Prostate gland (tissue), 2 donors: Measurements from ENCODE around the gene HACD2. TPM values are rescaled to one million over a fixed set of nuclear protein-coding genes. Genes with fewer than 3 reads are reported as not detected.

Source experiments
- DNase-seq: peaks from one replicate; pipeline ENCODE4 v3.0.0-alpha.2; 2019; ENCODE audit warnings: low spot score
- H3K27ac ChIP-seq, 2 donors: fragments of 200-600 bp; sonication (generic); 2 replicates each; pipeline ENCODE4 v1.5.1; 2017 to 2019
- H3K27me3 ChIP-seq: fragments of 200-600 bp; sonication (generic); replicated peaks from 2 replicates; pipeline ENCODE4 v1.5.1; 2019; ENCODE audit not compliant: insufficient read depth
- H3K36me3 ChIP-seq, 2 donors: fragments of 200-600 bp; sonication (generic); 1 replicate in 1 of 2; 2 replicates in 1 of 2; pipeline versions ENCODE4 v1.5.1 to v1.8.1; 2017 to 2019
- H3K4me1 ChIP-seq: fragments of 200-600 bp; sonication (generic); replicated peaks from 2 replicates; pipeline ENCODE4 v1.5.1; 2019
- H3K4me3 ChIP-seq, 2 donors: fragments of 200-600 bp; sonication (generic); 2 replicates each; pipeline ENCODE4 v1.5.1; 2017 to 2019
- H3K9me3 ChIP-seq: fragments of 200-600 bp; sonication (generic); 2 replicates; pipeline ENCODE4 v1.5.1; 2017
- POLR2A ChIP-seq: fragments of 450-650 bp; IDR thresholded peaks from one replicate; pipeline ENCODE4 v1.6.1; 2016; ENCODE audit warnings: antibody characterized with exemption, mild to moderate bottlenecking
- POLR2AphosphoS5 ChIP-seq: sonication (generic); formaldehyde crosslinking; IDR thresholded peaks from one replicate; pipeline ENCODE4 v1.6.1; 2017; ENCODE audit warnings: antibody characterized with exemption
- WGBS: methylation state at CpG from one replicate; pipeline ENCODE4 v1.1.5; 2018; 5-methylcytosine and 5-hydroxymethylcytosine counted together
- intact Hi-C: fragments of 100-400 bp; cut with DNase I; formaldehyde crosslinking; loops from one replicate; pipeline ENCODE4 v1.14.2; 2022
- total RNA-seq, 2 donors: library from RNA; depleted of rRNA; stranded (reverse); fragments of >200 nt; gene quantifications; one replicate each; pipeline ENCODE4 v1.1.0, GENCODE V29; 2016
- TF ChIP-seq, protein P1 (sequence below), 4 experiments: fragments of 200-600 bp in 2 of 4; fragments of 450-650 bp in 2 of 4; sonication (generic) in 2 of 4; IDR thresholded peaks; 1 replicate in 3 of 4; 2 replicates in 1 of 4; pipeline ENCODE4 v1.5.1; 2016 to 2019; ENCODE audit warnings: antibody characterized with exemption in 4 of 4, mild to moderate bottlenecking in 2 of 4, moderate library complexity in 2 of 4

HACD2 gene
- total RNA-seq, 2 donors from 2014 or later: 36.5 to 65.6 TPM

DNA sequence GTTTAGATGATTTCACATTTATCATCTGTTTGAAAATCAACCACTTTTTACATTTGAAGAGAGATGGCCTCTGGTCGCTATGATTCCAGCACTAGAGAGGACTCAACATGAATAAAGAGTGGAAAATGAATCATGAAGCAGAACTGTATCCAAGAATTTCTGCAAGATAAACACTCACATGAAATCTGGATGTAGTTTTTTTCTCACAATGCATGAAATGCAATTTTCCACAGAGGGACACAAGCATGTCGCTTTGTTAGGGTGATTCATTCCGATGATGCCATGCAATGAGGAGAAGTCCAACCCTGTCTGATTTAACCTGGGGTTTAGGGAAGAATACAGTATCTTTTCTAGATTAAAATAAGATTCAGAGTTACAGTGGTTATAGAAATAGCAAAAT lies 85.5 kb downstream of the HACD2 start:
- intact Hi-C loops: no loop called here
- H3K9me3 ChIP-seq: no peaks in the 10 kb centered on the region
- no peak overlapping the region for H3K4me3 ChIP-seq
- no peaks in the 10 kb centered on the region for H3K4me1 ChIP-seq
- DNase-seq: no peak
- no peaks in the 10 kb centered on the region for H3K36me3 ChIP-seq
- no peaks in the 10 kb centered on the region for H3K27me3 ChIP-seq
- H3K27ac ChIP-seq: no peak overlapping the region
- 77% methylated on average over 3 of the region's 3 CpGs for WGBS
- TF ChIP-seq POLR2AphosphoS5 (no peak), POLR2A (no peak)
- TF ChIP-seq, protein P1, sequence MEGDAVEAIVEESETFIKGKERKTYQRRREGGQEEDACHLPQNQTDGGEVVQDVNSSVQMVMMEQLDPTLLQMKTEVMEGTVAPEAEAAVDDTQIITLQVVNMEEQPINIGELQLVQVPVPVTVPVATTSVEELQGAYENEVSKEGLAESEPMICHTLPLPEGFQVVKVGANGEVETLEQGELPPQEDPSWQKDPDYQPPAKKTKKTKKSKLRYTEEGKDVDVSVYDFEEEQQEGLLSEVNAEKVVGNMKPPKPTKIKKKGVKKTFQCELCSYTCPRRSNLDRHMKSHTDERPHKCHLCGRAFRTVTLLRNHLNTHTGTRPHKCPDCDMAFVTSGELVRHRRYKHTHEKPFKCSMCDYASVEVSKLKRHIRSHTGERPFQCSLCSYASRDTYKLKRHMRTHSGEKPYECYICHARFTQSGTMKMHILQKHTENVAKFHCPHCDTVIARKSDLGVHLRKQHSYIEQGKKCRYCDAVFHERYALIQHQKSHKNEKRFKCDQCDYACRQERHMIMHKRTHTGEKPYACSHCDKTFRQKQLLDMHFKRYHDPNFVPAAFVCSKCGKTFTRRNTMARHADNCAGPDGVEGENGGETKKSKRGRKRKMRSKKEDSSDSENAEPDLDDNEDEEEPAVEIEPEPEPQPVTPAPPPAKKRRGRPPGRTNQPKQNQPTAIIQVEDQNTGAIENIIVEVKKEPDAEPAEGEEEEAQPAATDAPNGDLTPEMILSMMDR (IDR thresholded peaks at IDR 0.05): no peak

DNA sequence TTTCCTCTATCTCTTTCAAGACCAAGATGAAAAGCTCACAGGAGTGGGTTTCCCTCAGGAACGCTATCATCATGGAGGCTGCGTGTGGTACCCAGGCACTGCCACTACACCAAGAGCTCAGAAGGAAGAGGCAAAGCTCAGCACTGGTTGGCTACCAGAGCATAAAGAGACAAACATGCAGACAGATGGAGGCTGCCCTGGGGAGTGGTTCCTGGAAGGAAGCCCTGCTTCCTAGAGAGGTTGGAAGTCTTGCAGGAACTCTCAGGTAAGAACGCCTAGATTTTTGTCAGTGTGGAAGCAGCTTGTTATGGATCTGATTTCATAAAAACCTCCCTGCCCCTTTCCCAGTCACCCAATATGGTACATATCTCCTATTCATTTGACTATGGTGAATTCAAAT lies 86.1 kb downstream of the HACD2 start:
- no peak for DNase-seq
- no peaks in the 10 kb centered on the region for H3K27me3 ChIP-seq
- WGBS: 95% methylated on average over 3 of the region's 3 CpGs
- H3K4me1 ChIP-seq: no peaks in the 10 kb centered on the region
- no peak overlapping the region for H3K4me3 ChIP-seq
- intact Hi-C loops: no loop called here
- no peaks in the 10 kb centered on the region for H3K36me3 ChIP-seq
- TF ChIP-seq POLR2A: no peak
- TF ChIP-seq POLR2AphosphoS5: no peak
- TF ChIP-seq, protein P1 (IDR thresholded peaks at IDR 0.05): no peak
- H3K9me3 ChIP-seq: no peaks in the 10 kb centered on the region
- H3K27ac ChIP-seq: no peak overlapping the region

- H3K27ac ChIP-seq: no peak overlapping the region
- TF ChIP-seq POLR2A (no peak), POLR2AphosphoS5 (no peak)
- TF ChIP-seq, protein P1 (IDR thresholded peaks at IDR 0.05): no peak
- no peaks in the 10 kb centered on the region for H3K27me3 ChIP-seq
- WGBS: 84% methylated on average over 4 of the region's 4 CpGs
- H3K9me3 ChIP-seq: no peaks in the 10 kb centered on the region
- no peak for DNase-seq
- no peaks in the 10 kb centered on the region for H3K4me1 ChIP-seq
- no peaks in the 10 kb centered on the region for H3K36me3 ChIP-seq
- intact Hi-C loops: no loop called here
- H3K4me3 ChIP-seq: no peak overlapping the region
These were observed 90.9 kb downstream of the HACD2 start for GRCh38 chr3:123493912-123494311.

- DNase-seq: no peak
- no peaks in the 10 kb centered on the region for H3K36me3 ChIP-seq
- intact Hi-C loops: no loop called here
- 75% methylated on average over 4 of the region's 4 CpGs for whole genome bisulfite sequencing
- H3K4me1 ChIP-seq: no peaks in the 10 kb centered on the region
- H3K4me3 ChIP-seq: no peak overlapping the region
- no peak for TF ChIP-seq POLR2AphosphoS5
- no peak for TF ChIP-seq POLR2A
- TF ChIP-seq, protein P1 (IDR thresholded peaks at IDR 0.05): no peak
- H3K27ac ChIP-seq: no peak overlapping the region
- no peaks in the 10 kb centered on the region for H3K27me3 ChIP-seq
- no peaks in the 10 kb centered on the region for H3K9me3 ChIP-seq
These were observed 92.8 kb downstream of the HACD2 start for GRCh38 chr3:123491966-123492587.

DNA sequence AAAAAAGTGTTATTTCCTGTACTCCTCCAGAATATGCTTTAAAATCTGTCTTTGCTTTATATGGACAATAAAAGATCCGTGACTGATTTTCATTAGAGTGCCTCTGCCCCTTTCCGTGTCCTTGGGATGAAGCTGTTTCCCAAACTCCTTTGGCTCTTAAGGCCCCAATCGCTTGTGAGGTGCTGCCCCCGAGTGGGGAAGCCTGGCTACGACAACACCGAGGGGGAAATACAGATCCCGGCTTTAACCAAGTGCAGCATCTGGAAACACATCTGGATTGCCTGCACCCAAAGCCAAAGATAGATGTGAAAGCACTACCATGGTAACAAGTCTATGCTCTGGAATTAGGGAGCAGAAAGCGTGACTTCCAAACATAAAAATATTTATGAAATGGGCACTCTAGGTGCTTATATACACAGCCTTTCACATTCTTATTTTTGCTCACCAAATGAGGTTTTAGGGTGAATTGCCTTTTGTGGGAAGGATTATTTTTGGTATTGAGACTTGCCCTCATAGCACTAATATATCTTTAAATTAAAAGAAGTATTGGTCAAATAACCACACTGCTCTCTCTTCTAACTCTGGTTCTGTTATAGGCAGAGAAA lies 95.4 kb downstream of the HACD2 start:
- H3K36me3 ChIP-seq: no peaks in the 10 kb centered on the region
- H3K4me1 ChIP-seq: no peaks in the 10 kb centered on the region
- no peaks in the 10 kb centered on the region for H3K9me3 ChIP-seq
- H3K27ac ChIP-seq: no peak overlapping the region
- no peak overlapping the region for H3K4me3 ChIP-seq
- no peaks in the 10 kb centered on the region for H3K27me3 ChIP-seq
- peak; percentile 31 for DNase-seq
- WGBS: 5% methylated on average over 8 of the region's 8 CpGs
- TF ChIP-seq, protein P1 (IDR thresholded peaks at IDR 0.05): peak; percentile 49 to 87 (median 75)
- TF ChIP-seq POLR2AphosphoS5: no peak
- intact Hi-C loops: loop anchor here (1.0 to 5.0 kb wide), 4 partner anchors 37 to 202 kb away; no protein-coding TSS in a partner anchor
